ENCODE results near the gene ATP13A2. TPM values are rescaled to one million over a fixed set of nuclear protein-coding genes. Genes with fewer than 3 reads are reported as not detected.
A peak's percentile ranks its signal among the peaks of the same experiment; 100 is the strongest.

Gene ATP13A2
- polyA plus RNA-seq, 1 of the 3 experiments (the other 2 are of a cell fraction) = 29.3 TPM

DNA sequence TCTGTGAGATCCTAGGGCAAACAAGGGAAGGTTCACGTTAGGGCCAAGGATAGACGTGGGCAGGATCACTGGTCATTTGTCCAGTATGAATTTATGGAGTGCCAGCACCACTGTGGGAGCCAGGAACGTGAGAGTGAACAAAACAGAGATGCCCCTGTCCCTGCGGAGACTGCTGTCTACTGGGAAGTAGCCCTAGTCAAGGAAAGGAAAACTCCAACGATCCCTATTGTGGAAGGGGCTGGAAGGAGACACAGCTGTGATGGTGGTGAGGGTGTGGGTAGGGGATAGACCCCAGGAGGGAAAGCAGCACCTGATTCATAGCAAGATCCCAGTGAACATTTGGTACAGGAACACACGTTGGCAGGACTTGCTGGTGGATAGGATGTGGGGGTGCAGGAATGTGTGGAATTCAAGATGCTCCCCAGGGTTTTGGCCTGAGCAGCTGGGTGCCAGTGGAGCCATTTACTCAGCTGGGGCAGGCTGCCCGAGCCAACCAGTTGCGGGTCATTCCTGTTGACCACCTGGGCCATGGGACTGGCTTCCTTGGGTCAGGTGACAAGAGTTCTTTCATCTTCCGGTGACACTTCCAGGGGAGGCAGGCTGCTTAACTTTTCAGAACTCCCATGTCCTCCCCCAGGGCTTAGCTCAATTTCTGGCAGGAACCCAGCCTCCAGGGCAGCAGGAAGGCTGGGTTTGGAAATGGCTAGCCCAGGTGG, 1.2 kb upstream of the ATP13A2 start (continued):
- TF ChIP-seq, protein P1, sequence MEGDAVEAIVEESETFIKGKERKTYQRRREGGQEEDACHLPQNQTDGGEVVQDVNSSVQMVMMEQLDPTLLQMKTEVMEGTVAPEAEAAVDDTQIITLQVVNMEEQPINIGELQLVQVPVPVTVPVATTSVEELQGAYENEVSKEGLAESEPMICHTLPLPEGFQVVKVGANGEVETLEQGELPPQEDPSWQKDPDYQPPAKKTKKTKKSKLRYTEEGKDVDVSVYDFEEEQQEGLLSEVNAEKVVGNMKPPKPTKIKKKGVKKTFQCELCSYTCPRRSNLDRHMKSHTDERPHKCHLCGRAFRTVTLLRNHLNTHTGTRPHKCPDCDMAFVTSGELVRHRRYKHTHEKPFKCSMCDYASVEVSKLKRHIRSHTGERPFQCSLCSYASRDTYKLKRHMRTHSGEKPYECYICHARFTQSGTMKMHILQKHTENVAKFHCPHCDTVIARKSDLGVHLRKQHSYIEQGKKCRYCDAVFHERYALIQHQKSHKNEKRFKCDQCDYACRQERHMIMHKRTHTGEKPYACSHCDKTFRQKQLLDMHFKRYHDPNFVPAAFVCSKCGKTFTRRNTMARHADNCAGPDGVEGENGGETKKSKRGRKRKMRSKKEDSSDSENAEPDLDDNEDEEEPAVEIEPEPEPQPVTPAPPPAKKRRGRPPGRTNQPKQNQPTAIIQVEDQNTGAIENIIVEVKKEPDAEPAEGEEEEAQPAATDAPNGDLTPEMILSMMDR (IDR thresholded peaks at IDR 0.05) = no peak
- TF ChIP-seq ELF1 (IDR thresholded peaks at IDR 0.05) (no peak), YY1 (IDR thresholded peaks at IDR 0.05; ENCODE audit: low read depth) (no peak)
- TF ChIP-seq, protein P2, sequence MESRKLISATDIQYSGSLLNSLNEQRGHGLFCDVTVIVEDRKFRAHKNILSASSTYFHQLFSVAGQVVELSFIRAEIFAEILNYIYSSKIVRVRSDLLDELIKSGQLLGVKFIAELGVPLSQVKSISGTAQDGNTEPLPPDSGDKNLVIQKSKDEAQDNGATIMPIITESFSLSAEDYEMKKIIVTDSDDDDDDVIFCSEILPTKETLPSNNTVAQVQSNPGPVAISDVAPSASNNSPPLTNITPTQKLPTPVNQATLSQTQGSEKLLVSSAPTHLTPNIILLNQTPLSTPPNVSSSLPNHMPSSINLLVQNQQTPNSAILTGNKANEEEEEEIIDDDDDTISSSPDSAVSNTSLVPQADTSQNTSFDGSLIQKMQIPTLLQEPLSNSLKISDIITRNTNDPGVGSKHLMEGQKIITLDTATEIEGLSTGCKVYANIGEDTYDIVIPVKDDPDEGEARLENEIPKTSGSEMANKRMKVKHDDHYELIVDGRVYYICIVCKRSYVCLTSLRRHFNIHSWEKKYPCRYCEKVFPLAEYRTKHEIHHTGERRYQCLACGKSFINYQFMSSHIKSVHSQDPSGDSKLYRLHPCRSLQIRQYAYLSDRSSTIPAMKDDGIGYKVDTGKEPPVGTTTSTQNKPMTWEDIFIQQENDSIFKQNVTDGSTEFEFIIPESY (IDR thresholded peaks at IDR 0.05; ENCODE audit: borderline replicate concordance, low read depth) = no peak

DNA sequence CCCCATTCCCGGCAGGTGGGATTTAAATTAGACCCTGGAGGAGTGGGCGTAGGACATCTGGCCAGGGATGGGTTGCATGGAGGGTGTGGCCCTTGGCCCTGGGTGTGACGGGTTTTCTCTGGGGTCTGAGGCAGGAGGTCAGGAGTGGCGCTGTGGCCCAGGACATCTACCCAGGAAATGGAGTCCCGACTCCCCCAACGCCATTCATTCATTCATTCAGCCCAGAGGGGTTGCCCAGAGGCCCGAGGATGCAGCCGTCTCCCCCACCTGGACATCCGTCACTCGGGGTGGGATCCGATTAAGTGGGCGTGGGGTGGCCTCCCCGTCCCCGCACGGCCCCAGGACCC, 663 bp downstream of the ATP13A2 start:
- peak overlapping the region; percentile 99 for H3K4me2 ChIP-seq
- H3K4me1 ChIP-seq (ENCODE audit: control insufficient read depth in 1 of 2, insufficient read depth in 2 of 2, low read depth in 1 of 2, low read length in 1 of 2) = peaks cover 12 to 22% of the 10 kb centered on the region in 2 experiments; a peak in 2 of 4 replicates
- CTCF ChIA-PET = interaction anchor here (1.0 to 1.2 kb wide), 2 partner anchors 26 to 35 kb away, joined by 3 read pairs; no protein-coding TSS in a partner anchor

More for the DNA sequence above, 663 bp downstream of the ATP13A2 start:
- DNase-seq = peak; percentile 62
- H3K9me3 ChIP-seq = no peaks in the 10 kb centered on the region
- peaks cover 14% of the 10 kb centered on the region for H4K20me1 ChIP-seq (ENCODE audit: insufficient read depth)
- no peaks in the 10 kb centered on the region for H3K36me3 ChIP-seq (replicated peaks in 1 of 2; ENCODE audit: control insufficient read depth in 1 of 2, insufficient read depth in 2 of 2, low read length in 1 of 2)
- H2AFZ ChIP-seq (ENCODE audit: low read depth) = peak overlapping the region; percentile 82; the same call in 1 of the 2 replicates
- peak overlapping the region in 1 of 2 experiments; percentile 36; a peak in 1 of 4 replicates for H3K27ac ChIP-seq (ENCODE audit: low read depth in 2 of 2, low read length in 1 of 2)
- H3K4me3 ChIP-seq (ENCODE audit: low read depth in 2 of 2, low read length in 1 of 2) = peak overlapping the region; percentile 79 to 92
- peaks cover 24% of the 10 kb centered on the region for H3K79me2 ChIP-seq (ENCODE audit: insufficient read depth)
- H3K9ac ChIP-seq = peak overlapping the region; percentile 60; the same call in 1 of the 2 replicates
- TF ChIP-seq FOSL2 (IDR thresholded peaks at IDR 0.05; ENCODE audit: borderline replicate concordance, low read depth) (no peak), EP300 (IDR thresholded peaks at IDR 0.05; ENCODE audit: borderline replicate concordance in 1 of 2, low read depth in 1 of 2, low read length in 1 of 2) (no peak), TAF1 (IDR thresholded peaks at IDR 0.05; ENCODE audit: borderline replicate concordance, low read depth, low read length) (no peak)
- TF ChIP-seq, protein P3, sequence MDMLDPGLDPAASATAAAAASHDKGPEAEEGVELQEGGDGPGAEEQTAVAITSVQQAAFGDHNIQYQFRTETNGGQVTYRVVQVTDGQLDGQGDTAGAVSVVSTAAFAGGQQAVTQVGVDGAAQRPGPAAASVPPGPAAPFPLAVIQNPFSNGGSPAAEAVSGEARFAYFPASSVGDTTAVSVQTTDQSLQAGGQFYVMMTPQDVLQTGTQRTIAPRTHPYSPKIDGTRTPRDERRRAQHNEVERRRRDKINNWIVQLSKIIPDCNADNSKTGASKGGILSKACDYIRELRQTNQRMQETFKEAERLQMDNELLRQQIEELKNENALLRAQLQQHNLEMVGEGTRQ (IDR thresholded peaks at IDR 0.05; ENCODE audit: borderline replicate concordance, low read depth, low read length) = no peak
- TF ChIP-seq, protein P1 (IDR thresholded peaks at IDR 0.05) = no peak
- H3K9me2 ChIP-seq = no peaks in the 10 kb centered on the region
- H3K27me3 ChIP-seq (ENCODE audit: insufficient read depth) = no peaks in the 10 kb centered on the region
- WGBS (ENCODE audit: low lambda C conversion rate) = 0% methylated on average over 1 of the region's 15 CpGs
- peaks cover 5% of the 10 kb centered on the region for H3F3A ChIP-seq (replicated peaks; ENCODE audit: insufficient read depth)
- POLR2A ChIA-PET = interaction anchor here (0.9 to 2.3 kb wide), 2 partner anchors 10 to 32 kb away, joined by 3 to 11 read pairs; no protein-coding TSS in a partner anchor
